ENCODE data around the gene ARL13B.
A peak's percentile ranks its signal among the peaks of the same experiment; 100 is the strongest.
"Not testable (repeated sequence)": the region's sequence is repeated elsewhere in the genome, so short reads cannot be mapped to it uniquely, and the experiment has no call there.

The ARL13B gene

GRCh38 chr3:93979850-93980676 lies at the start of gene ARL13B:
Gene ARL13B, plus strand, starts transcription at chr3:93980155. Its CDS starts 269 bp downstream, at chr3:93980424.
- in situ Hi-C loops (cut with HindIII; ENCODE audit: low pct_ligation_motif_present, low pct_unique_long_range_greater_than_20kb, low sequenced_read_pairs) = no loop called here
- peak; percentile 98 for DNase-seq

GRCh38 chr3:93931597-93932229 lies 48.2 kb upstream of the ARL13B start:
- in situ Hi-C loops (cut with HindIII; ENCODE audit: low pct_ligation_motif_present, low pct_unique_long_range_greater_than_20kb, low sequenced_read_pairs) = no loop called here
- no peak for DNase-seq

- no peak for DNase-seq
- in situ Hi-C loops (cut with HindIII; ENCODE audit: low pct_ligation_motif_present, low pct_unique_long_range_greater_than_20kb, low sequenced_read_pairs) = no loop called here
Measured at GRCh38 chr3:93934366-93935046, 45.4 kb upstream of the ARL13B start.

GRCh38 chr3:93936549-93936948 lies 43.4 kb upstream of the ARL13B start:
- no peak for DNase-seq
- in situ Hi-C loops (cut with HindIII; ENCODE audit: low pct_ligation_motif_present, low pct_unique_long_range_greater_than_20kb, low sequenced_read_pairs) = no loop called here

GRCh38 chr3:93937485-93937884 lies 42.5 kb upstream of the ARL13B start:
- in situ Hi-C loops (cut with HindIII; ENCODE audit: low pct_ligation_motif_present, low pct_unique_long_range_greater_than_20kb, low sequenced_read_pairs); DNase-seq: not testable (repeated sequence)

GRCh38 chr3:93949958-93950357 lies 30.0 kb upstream of the ARL13B start:
- DNase-seq; in situ Hi-C loops (cut with HindIII; ENCODE audit: low pct_ligation_motif_present, low pct_unique_long_range_greater_than_20kb, low sequenced_read_pairs): not testable (repeated sequence)

- in situ Hi-C loops (cut with HindIII; ENCODE audit: low pct_ligation_motif_present, low pct_unique_long_range_greater_than_20kb, low sequenced_read_pairs) = no loop called here
- no peak for DNase-seq
Measured at GRCh38 chr3:93961026-93961425, 18.9 kb upstream of the ARL13B start.

- no peak for DNase-seq
- in situ Hi-C loops (cut with HindIII; ENCODE audit: low pct_ligation_motif_present, low pct_unique_long_range_greater_than_20kb, low sequenced_read_pairs) = no loop called here
Measured at GRCh38 chr3:93961489-93961888, 18.5 kb upstream of the ARL13B start.

- in situ Hi-C loops (cut with HindIII; ENCODE audit: low pct_ligation_motif_present, low pct_unique_long_range_greater_than_20kb, low sequenced_read_pairs) = no loop called here
Measured at GRCh38 chr3:93962798-93963197, 17.2 kb upstream of the ARL13B start.

GRCh38 chr3:93965106-93965505 lies 14.8 kb upstream of the ARL13B start:
- in situ Hi-C loops (cut with HindIII; ENCODE audit: low pct_ligation_motif_present, low pct_unique_long_range_greater_than_20kb, low sequenced_read_pairs); DNase-seq: not testable (repeated sequence)

More at GRCh38 chr3:93962798-93963197, 17.2 kb upstream of the ARL13B start:
- no peak for DNase-seq

GRCh38 chr3:93969443-93969842 lies 10.5 kb upstream of the ARL13B start:
- peak; percentile 90 for DNase-seq

GRCh38 chr3:93969997-93970396 lies 10.0 kb upstream of the ARL13B start:
- DNase-seq = no peak
- in situ Hi-C loops (cut with HindIII; ENCODE audit: low pct_ligation_motif_present, low pct_unique_long_range_greater_than_20kb, low sequenced_read_pairs) = no loop called here

More at GRCh38 chr3:93969443-93969842, 10.5 kb upstream of the ARL13B start:
- in situ Hi-C loops (cut with HindIII; ENCODE audit: low pct_ligation_motif_present, low pct_unique_long_range_greater_than_20kb, low sequenced_read_pairs) = no loop called here

- peak; percentile 77 for DNase-seq
- in situ Hi-C loops (cut with HindIII; ENCODE audit: low pct_ligation_motif_present, low pct_unique_long_range_greater_than_20kb, low sequenced_read_pairs) = no loop called here
Measured at GRCh38 chr3:93973131-93974126, 6.5 kb upstream of the ARL13B start, which contains the start of gene PROS1. Gene PROS1, minus strand, starts transcription at chr3:93973896. Its CDS starts 147 bp downstream, at chr3:93973749.

GRCh38 chr3:93981649-93982048 lies 1.7 kb downstream of the ARL13B start:
- no peak for DNase-seq
- in situ Hi-C loops (cut with HindIII; ENCODE audit: low pct_ligation_motif_present, low pct_unique_long_range_greater_than_20kb, low sequenced_read_pairs) = no loop called here

GRCh38 chr3:93983408-93983807 lies 3.5 kb downstream of the ARL13B start:
- no peak for DNase-seq
- in situ Hi-C loops (cut with HindIII; ENCODE audit: low pct_ligation_motif_present, low pct_unique_long_range_greater_than_20kb, low sequenced_read_pairs) = no loop called here

- no peak for DNase-seq
- in situ Hi-C loops (cut with HindIII; ENCODE audit: low pct_ligation_motif_present, low pct_unique_long_range_greater_than_20kb, low sequenced_read_pairs) = no loop called here
Measured at GRCh38 chr3:93984618-93985017, 4.7 kb downstream of the ARL13B start.

- no peak for DNase-seq
- in situ Hi-C loops (cut with HindIII; ENCODE audit: low pct_ligation_motif_present, low pct_unique_long_range_greater_than_20kb, low sequenced_read_pairs) = no loop called here
Measured at GRCh38 chr3:93988283-93988682, 8.3 kb downstream of the ARL13B start.

GRCh38 chr3:93988764-93989163 lies 8.8 kb downstream of the ARL13B start:
- in situ Hi-C loops (cut with HindIII; ENCODE audit: low pct_ligation_motif_present, low pct_unique_long_range_greater_than_20kb, low sequenced_read_pairs) = no loop called here
- DNase-seq = no peak
